HG02943 (cell line): ENCODE measurements around the gene GTF2E1.
"Not testable (repeated sequence)": the region's sequence is repeated elsewhere in the genome, so short reads cannot be mapped to it uniquely, and the experiment has no call there.

Source experiments
- ATAC-seq: cut with Tn5 transposase; IDR thresholded peaks from one replicate; pipeline ENCODE4 v1.9.1; 2021; ENCODE audit warnings: mild to moderate bottlenecking, low read depth, moderate library complexity; ENCODE audit not compliant: unreplicated experiment

Gene GTF2E1

DNA sequence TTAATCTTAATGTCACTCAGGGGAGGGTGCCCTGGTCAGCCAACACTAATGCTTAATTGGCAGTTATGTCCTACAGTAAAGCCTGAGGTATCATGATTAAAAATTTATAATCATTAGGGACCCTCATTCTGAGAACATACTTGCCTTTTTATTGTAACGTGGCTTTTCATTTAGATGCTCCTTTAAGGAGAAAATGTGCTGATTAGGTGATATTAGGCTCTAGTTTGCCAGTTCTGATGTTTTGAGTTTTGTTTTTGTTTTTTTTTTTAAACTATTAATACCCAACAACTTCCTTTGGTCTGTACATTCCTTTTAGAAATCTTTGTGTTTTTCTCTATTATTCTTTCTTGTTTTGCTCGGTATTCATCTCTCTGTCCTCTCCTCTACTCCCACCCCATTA lies 10.3 kb downstream of the GTF2E1 start:
- no peak for ATAC-seq

DNA sequence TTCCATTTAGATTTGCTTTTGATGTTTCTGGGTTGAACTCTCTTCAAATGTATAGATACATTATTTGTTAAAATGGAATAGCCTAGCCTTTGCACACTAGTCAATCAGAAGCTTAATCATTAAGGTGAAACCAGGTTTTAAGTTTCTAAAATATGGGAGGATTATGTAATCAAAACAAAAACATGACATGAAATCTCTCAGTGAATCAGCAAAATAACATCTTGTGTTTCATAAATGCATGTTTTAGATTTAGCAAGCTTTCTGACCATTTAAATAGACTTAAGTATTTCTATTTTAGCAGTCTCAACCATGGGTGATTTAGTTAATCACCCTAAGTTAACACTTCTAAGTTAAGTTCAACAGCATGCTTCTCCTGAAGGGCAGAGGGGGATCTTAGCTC lies 11.3 kb downstream of the GTF2E1 start:
- ATAC-seq = no peak

DNA sequence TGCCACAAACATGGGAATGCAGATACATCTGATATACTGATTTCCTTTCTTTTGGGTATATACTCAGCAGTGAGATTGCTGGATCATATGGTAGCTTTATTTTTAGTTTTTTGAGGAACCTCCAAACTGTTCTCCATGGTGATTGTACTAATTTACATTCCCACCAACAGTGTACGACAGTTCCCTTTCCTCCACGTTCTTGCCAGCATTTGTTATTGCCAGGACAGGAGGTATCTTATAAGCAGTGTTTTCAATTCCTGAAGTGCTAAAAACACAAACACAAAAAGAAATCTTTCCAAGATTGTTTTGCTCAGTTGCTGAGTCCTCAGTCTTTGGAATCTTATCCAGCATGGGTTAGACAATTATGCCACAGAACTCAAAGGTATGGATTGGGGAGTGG lies 13.5 kb downstream of the GTF2E1 start:
- ATAC-seq = no peak

DNA sequence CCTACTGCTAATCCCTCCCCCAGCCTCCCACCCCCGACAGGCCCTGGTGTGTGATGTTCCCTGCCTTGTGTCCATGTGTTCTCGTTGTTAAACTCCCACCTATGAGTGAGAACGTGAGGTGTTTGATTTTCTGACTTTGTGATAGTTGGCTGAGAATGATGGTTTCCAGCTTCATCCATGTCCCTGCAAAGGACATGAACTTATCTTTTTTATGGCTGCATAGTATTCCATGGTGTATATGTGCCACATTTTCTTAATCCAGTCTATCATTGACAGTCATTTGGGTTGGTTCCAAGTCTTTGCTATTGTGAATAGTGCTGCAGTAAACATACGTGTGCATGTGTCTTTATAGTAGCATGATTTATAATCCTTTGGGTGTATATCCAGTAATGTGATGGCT lies 16.0 kb downstream of the GTF2E1 start:
- ATAC-seq = not testable (repeated sequence)

DNA sequence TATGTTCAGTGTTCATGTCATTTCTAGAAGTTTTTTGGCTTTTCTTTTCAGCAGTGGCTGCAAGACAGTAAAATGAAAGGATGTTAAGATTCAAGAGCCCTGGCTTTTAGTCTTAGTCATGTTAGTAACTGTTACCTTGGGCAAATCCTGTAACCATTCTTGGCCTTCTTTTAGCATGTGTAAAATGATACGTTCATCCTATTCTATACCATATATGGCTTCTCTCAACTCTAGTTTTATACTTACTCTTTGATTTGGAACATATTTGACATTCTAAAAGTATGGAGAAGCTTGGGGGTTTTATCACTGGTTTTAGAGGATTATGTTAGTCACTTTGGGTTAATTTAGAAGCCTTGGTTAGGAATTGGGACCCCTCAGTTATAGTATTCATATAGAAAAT lies 20.1 kb downstream of the GTF2E1 start:
- ATAC-seq = no peak

DNA sequence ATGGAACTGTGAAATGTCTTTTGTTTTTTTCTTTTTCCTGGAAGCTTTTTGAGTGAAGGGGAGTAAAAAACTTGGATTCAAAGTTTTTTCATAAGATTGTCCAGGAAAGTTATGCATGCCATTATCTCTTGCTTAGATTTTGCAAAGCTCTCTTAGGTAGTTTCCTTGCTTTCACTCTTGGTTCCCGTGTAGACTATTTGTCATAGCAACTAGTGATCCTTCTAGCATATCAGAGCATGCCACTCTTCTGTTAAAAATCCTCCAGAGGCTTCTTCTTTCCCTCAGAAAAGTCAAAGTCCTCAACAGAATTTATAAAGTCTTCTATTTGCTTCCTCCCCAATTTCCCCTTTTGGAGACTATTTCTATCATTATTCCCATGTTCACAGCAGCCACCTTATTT lies 21.1 kb downstream of the GTF2E1 start:
- ATAC-seq = peak; percentile 72

DNA sequence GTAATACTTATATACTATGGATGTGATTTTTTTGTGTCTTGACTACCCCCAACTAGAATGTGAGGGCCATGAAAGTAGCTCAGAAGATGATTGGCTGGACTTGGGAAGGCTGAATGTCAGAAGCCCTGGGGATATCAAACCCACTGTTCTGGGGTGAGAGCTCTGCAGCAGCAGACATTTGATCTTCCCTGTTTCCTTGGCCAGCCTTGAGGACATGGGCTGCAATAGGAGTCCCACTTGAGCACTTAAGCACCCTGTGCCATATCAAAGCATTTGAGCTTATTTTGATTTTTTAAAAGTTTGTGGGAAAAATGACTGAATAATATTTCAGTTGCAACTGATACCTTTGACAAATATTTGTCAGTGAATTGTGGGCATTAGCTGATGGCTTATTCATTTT lies 21.7 kb downstream of the GTF2E1 start:
- no peak for ATAC-seq

DNA sequence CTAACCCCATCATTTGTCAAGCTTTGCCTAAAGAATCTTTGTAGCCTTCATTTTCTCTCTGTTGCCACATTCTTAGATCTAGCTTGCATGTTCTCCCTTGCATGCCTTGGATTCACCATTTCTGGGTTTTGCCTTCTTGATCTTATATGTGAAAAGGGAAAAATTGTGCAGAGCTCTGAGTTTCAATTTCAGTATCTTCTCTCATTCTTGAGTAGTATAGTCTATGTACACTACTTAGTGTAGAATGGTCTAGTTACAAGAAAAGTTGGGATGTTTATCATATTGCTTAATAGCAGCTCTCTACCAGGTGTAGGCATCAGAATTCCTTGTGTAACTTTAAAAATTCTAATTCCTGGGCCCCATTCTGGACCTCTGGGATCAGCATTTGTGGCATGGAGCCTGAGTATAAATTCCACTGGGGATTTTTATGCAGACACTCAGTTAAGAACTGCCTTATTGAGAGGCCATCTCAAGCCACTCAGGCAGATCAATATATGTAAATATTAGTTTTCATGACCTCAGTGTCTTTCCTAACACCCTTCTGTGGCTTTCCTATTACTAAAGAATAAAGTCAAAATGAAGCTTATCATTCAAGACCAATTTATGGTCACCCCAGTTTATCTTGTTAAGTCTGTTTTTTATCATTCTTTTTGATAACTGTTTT lies 23.4 kb downstream of the GTF2E1 start:
- no peak for ATAC-seq

DNA sequence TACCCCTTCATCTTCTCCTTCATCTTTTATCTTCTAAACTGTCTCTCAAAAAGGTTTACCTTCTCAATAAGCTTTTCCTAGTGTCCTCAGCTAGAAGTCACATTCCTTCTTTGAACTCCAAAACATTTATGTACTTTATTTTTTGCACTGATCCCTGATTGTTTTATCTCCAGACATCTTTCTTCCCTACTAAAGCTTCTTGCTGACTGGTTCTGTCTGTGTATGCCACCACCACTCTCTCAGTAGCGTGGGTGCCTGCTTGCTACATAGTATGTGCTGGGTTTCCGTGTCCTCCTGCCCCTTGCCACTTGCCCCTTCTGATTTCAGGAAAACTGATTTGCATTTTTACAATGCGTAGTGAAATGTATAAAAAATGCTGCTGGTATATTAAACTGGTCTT lies 24.0 kb downstream of the GTF2E1 start:
- no peak for ATAC-seq

DNA sequence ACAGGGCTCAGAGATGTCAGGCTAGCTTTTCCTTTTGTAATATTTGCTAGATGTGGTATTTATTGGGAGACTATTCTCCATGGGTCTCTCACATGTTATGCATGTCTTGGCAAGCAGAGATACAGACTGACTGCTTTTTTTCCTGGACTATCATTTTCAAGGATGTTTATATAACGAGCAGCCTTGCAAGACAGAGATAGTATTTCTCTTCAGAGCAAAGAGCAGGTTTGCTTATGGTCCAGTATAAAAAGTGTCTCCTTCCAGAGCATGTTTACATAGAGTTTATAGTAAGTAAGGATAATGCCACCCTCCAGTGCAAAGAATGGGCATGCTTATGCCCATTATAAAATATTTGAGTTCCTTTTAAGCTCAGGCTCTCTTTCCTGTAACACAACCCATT lies 24.6 kb downstream of the GTF2E1 start:
- no peak for ATAC-seq

DNA sequence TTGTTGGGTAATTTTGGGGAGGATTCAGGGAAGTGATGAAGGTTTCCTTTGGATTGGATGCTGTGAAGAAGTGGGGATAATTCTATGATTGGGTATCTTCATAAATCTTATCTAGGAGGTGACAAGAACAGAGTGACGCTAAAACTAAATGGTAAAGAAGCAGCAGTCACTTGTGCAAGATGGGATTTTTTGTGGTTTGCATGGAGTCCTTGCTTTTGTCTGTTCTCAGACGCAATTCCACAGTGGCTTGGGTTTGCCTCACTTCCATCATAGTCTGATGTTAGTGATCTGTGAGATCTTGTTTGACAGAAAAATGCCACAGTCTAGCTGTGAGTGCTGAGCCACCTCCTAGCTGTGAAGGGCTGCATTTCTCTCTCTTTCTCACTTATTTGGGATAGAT lies 26.9 kb downstream of the GTF2E1 start:
- no peak for ATAC-seq

DNA sequence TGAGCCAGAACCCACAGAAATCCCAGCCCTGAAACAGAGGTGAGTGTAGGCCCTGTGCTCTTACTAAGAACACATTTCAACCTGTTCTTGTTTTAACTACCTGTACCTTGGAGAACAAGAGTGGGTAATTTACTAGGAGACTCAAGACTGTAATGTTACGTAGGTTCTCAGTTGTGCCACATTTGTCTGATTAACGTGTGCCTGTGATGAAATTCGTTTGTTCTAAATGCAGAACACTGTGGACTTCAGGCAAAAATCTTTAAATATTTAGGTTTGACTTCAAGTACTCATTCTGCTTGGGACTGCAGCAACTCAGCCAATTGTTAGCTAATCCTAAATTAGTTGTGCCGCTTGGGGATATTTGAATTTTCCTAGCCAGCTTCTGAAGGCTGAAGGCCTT lies 28.3 kb downstream of the GTF2E1 start:
- ATAC-seq = no peak

DNA sequence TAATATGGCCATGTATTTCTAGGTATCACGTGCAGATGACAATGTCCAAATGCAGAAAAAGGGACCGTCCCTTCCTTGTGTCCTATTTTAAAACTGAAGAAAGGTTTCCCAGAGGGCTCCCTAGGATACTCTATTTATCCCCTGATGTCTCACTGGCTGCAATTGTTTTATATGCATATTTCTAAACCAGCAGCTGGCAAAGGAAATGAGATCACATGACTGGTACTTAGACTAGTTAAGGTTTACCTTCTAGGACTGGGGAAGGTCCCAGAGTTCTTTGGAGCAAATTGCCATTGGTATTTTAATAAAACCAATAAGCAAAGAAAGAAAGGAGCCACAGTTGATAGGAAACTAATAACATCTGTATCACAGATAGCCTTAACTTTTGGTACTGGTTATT lies 29.5 kb downstream of the GTF2E1 start:
- no peak for ATAC-seq

DNA sequence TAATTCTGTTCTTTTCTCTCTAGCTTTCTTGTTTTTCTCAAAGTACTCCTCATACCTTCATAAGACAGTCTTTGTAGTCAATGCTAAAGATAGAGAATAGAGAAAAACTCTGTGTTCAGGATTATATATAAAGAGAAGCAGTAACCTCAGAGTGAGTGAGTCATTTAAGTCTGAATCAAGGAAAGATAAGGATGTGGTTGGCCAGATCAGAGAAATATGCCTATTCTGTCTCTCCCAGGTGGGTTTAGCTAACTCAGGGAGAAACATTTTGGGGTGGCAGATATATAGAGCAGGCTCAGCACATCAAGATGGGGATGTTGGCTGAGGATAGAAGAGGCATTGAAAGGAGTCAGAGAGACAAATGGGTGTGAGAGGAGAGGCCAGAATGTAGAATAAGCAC lies 31.4 kb downstream of the GTF2E1 start:
- peak; percentile 79 for ATAC-seq

DNA sequence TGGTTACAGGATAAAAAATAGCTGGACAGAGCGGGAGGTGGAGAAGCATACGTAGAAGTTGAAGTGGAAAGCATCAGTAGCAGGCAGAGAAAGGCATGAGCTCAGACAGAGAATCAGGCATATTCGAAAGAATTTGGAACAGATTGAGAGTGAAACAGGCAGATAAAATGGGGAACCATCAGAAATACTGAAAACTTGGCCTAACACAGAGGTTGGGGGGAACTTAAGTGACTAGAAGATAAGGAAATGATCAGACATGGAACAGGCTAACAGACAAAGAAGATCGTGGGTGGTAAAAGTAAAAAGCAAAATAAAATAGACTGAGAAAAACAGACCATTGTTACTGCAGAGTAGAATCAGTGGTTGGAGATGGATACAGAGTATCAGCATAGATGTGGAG lies 32.9 kb downstream of the GTF2E1 start:
- ATAC-seq = no peak

DNA sequence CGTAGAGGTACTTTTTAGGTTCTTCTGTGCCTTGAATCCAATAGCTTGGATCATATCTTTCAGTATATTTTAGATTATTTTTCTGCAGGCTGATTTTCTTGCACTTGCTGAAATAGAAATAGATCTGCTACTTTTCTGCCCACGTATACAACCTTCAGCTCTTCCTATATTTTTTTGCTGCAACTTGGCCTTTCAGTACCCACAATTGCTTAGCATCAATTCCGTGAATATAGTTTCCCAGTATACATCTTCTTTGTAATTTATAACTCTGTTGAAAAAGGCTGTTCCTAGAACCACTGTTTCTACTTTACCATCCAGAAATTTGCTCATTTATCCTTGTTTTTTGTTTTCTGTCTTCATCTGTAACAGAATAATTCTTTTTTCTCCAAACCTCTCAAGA lies 36.2 kb downstream of the GTF2E1 start:
- no peak for ATAC-seq

DNA sequence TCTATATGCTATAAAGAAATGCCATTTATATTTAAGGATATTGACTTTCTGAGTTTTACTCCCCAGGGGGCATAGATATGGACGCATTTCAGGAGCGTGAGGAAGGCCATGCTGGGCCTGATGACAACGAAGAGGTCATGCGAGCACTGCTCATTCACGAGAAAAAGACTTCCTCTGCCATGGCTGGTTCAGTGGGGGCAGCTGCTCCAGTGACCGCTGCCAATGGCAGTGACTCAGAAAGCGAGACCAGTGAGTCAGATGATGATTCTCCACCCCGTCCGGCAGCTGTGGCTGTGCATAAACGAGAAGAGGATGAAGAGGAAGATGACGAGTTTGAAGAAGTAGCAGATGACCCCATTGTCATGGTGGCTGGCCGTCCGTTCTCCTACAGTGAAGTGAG lies 38.4 kb downstream of the GTF2E1 start:
- peak; percentile 80 for ATAC-seq

DNA sequence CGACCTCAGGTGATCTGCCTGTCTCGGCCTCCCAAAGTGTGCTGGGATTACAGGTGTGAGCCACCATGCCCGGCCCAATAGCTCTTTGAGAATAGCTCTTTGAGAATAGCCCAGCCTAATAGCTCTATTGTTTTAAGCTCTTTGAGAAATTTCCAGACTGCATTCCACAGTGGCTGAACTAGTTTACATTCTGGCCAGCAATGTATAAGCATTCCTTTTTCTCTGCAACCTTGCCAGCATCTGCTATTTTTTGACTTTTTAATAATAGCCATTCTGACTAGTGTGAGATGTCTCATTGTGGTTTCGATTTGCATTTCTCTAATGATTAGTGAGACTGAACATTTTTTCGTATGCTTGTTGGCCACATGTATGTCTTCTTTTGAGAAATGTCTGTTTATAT lies 43.3 kb downstream of the GTF2E1 start:
- peak; percentile 56 for ATAC-seq

DNA sequence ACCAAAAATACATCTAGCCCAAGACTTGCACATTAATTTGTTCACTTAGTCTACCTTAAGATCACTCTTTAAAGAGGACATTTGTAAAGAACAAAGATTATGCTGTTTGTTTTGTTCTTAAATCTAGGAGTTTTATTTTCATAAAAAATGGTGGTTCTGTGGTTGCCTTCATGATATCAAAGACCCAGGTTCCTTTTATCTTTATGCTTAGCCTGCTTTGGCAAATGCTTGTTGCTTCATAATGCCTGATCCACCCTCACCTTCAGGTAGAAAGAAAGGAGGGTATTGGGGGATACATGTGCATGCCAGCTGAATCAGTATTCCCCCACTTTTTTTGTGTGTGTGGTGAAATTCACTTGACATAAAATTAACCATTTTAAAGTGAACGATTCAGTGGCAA lies 48.5 kb downstream of the GTF2E1 start:
- no peak for ATAC-seq

DNA sequence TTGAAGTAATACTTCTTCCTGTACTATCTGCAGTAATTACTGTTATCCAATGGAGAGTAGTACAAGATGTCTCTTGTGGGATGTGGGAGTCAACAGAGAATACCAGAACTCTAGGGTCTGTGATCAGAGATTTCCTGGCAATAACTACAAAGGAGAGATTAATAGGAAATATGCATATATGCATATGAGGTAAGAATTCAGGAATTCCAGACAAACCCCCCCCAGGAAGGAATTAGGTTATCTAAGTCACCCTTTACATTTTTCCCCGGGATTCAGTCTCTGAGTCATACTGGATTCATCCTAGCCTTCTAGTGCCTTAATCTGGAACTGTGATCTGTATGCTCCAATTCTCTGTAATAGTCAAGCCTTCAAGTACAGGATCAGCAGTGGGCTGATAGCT lies 49.4 kb downstream of the GTF2E1 start:
- ATAC-seq = no peak

DNA sequence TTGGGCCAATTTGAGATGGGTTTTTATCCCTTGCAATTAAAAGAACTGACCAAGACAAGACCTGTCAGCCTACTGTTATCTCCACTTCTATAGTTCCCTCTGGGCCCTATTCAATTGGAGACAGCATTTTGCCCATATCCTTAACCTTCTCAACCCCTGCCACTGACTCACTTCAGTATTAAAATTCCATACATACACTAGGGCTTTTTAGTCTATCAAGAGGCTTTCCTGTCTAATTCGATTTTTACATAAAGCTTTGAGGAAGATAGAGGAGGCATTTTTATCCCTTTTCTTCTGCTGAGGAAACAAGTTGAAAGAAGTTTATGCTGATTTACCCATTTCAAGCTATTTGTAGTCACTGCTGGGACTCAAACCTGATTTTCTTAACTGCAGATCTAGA lies 51.1 kb downstream of the GTF2E1 start:
- no peak for ATAC-seq

DNA sequence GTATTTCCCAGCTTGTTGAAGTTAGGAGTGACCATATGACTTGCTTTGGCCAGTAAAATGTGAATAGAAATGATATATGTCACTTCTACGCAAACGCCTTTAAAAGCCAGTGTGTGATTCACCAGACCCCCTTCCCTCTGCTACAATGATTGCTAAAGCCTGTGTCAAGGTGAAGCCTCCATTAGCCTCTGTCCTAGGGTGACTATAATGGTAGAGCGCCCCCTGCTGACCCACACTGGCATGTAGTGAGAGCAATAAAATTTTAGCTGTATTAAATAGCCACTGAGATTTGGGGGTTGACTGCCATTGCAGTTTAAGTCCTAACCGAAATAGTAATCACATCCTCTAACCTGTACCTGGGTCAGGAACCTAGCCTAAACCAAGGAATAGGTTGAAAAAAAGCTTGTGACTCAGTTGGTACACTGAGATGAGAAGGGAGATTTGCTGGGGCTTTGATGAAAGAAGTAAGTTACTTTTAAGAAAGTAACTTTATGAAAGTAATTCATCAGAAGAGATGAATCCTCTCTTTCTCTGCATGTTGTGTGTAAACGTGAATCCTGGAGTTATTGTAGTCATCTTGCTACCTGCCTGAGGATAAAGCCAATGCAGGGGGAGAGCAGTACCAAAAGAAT lies 52.6 kb downstream of the GTF2E1 start:
- peak; percentile 94 for ATAC-seq

DNA sequence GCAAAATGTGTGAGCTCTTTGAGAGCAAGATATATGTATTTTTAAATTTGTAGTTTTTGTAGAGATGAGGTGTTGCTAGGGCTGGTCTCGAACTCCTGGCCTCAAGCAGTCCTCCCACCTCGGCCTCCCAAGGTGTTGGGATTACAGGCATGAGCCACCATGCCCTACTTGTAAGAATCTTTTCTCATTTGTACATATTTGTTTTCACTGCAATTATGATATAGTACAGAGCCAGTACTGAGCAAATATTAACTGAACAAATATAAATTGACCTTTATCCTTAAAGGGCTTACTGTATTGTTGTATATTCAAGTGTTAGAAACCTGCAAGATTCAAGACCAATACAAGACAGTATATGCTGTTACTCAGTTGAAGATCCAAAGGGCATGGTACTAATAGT lies 53.4 kb downstream of the GTF2E1 start:
- ATAC-seq = no peak
